SIG-M5 (cell line): ENCODE results near the gene CAMK1D.
"Not testable (repeated sequence)": the region's sequence is repeated elsewhere in the genome, so short reads cannot be mapped to it uniquely, and the experiment has no call there.

Source experiments
- DNase-seq: peaks from one replicate; lab custom pipeline; 2025; lab: John Stamatoyannopoulos, UW

Gene CAMK1D

DNA sequence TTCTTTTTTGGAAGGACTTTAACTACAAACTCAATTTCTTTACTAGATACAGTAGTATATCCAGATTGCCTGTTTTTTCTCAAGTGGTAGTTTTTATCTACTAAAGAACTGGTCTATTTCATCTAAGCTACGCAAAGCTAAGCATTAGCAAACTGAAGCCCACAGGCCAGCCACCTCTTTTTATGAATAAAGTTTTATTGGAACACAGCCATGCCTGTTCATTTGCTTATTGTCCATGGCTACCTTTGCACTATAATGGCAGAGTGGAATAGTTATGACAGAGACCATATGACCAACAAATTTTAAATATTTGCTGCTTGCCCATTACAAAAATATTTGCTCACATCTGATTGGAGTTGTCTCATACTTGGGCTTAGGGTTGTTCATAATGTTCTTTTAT lies 168.7 kb downstream of the CAMK1D start:
- DNase-seq = no peak

DNA sequence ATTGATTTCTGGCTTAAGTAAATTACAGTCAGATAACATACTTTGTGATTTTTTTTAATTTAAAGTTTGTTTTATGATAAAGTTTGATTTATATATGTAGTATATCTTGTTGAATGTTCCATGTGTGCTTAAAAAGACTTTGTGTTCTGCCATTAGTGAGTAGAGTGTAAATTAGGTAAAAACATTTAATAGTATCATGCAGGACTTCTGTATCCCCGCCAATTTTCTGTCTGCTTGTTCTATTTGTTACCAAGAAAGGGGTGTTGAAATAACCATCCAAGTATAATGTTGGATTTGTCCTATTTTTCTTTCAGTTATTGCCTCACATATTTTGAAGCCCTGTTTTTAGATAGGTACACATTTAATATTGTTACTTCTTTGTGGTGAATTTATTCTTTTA lies 172.1 kb downstream of the CAMK1D start:
- no peak for DNase-seq

DNA sequence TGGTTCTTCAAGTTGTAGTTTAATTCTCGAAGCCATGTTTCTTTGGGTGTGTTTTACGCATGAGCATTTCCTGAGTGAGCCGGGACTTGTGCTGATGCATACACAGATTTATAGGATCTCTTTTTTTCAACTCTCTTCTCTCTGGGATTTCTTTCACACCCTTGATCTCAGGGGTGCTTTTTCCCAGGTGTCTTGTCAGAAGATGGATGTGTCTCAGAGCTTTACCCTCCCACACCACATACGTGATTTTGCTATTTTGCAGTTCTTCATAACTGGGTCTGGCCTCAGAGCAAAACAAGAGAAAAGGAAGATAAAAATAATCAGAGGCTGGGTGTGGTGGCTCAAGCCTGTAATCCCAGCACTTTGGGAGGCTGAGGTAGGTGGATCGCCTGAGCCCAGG lies 177.0 kb downstream of the CAMK1D start:
- DNase-seq = no peak

DNA sequence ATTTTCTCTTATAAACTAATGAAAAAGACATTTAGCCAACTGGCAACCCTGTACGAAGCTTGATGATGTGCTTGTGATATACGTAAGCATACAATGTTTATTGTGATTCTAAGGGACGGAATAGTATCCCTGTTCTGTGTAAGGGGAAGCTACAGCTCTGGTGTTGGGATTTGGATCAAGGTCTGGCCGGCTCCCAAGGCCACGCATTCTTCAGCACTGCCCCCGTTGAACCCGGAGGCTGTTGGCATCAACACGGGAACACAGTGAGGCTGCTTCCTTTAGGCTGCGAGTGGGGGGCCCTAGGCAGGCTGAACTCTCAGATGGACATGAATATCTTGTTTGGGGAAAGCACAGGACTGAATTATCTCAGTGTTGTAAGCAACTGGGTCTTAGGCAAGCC lies 180.6 kb downstream of the CAMK1D start:
- no peak for DNase-seq

DNA sequence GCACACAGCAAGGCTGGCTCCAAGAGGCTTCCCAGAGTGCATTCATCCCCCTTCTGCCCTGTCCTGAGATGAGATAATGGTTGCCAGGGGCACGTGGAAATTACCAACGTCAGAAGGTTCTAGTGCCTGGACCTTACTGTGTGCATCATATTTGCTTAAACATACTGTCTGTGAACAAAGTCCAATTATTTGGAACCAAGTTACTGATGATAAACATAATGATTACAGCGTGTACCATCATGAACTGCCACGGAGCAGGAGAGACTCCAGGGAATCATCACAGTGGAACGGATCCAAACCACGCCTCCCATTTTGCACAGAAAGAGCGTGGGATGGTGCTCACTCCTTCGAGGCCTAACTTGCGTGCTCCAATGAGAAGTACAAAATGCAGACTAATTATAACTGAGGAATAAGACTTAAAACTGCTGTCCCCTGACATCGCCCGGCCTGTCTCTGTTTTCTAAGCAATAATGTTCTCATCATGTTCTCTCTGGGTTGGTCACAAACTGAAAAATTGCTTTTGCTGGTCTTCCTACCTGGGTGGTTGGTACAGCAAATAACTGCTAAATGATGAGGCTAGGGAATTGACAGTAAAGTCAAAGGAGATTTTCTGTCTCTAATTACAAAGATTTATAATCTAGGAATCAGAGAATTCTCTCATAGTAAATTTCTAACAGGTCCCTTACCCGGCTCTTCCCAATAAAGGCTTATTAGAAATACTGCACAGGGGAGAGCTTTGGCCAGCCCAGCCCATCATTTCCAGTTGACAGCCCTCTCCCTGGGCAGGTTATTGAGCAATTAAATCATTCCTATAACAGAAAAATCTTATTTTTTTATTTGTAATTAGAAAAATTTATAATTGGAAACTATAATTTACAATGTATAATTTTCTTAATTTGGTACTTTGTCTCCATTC lies 182.2 kb downstream of the CAMK1D start:
- DNase-seq = no peak

DNA sequence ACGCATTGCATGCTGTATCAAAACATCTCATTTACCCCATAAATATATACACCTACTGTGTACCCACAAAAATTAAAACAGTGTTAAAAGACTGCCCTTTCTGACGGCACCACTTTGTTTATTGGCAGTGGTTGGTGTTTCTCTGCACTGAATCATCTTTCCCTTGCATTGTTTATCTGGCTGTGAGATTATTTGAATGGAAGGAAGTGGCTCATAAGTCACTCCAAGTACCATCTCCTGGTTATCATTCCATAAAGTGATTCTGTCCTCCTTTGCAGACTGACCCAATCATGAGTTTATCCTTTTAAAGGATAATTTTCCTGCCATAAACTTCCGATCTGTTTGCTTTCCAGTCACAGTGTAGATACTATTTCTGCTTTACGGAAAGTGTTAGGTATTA lies 183.8 kb downstream of the CAMK1D start:
- no peak for DNase-seq

DNA sequence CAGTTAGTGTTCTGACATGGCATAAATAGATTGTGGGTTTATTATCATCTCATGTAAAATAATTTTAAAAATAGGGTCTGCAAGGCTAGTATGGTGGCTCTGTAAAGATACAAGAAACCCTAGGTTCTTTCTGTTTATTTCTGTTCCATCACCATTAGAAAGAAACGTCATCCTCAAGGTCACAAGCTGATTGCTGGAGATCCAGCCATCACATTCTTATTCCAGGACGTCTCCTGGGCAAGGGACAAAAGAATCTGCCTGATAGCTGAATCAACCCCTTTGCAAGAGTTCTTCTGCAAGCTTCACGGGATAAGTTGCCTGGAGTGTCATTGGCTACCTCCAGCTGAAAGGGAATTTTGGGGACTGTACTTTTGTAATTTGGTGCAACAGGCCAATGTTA lies 184.4 kb downstream of the CAMK1D start:
- no peak for DNase-seq

DNA sequence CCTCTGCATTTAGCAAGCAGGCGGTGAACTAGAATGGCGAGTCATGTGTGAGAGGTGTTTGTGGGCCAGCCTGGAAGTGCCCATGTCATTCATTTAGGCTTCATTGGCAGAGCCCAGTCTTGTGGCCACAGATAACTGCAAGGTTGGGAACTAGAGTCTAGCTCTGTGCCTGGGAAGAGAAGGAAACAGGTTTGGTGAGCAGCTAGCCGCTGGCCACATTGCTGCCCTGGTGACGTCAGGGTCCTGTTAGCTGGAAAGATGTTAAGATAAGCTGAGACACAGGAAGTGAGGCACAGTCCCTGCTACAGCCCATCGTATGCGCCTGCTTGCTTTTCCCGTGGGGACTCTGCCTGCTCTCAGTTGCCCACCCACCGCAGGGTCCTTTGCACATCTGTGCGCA lies 185.5 kb downstream of the CAMK1D start:
- no peak for DNase-seq

DNA sequence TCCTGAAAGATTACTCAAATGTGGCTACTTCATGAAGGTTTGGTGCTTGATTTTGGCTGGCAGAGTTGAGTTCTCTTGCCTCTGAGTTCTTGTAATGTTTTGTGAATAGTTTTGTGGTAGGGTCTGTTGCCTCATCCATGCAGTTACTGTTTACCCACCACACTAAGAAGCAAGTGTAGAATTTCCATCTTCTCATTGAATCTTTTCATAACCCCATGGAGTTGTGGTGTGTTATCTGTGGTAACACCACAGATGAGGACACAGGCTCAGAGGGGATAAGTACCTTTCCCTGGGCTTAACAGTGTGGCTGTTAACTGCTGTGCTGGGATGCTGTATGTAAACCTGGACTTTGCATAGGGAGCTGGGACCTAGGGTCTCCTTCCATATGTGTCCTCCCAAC lies 186.3 kb downstream of the CAMK1D start:
- no peak for DNase-seq

DNA sequence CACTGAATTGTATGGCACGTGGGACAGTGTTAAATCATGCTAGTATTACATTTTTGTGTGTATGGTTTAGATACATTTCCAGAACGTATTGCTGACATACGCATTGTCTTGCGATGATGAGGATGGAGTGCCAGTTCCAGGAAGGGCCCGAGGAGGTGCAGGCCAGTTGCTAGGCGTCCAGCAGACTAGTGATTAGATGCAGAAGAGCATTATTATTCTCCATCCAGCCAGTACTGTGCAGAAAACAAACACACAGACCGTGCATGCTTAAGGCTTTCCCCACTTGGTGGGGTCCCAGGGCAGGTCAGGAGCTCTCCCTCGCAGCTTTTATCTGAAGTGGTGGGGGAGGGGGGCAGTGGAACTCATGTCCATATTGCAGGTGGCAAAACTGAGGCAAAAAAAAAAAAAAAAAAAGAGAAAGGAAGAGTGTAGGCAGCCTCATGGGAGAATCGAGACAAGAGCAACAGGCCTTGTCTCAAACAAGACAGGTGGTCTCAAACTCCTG lies 189.2 kb downstream of the CAMK1D start:
- DNase-seq = no peak

DNA sequence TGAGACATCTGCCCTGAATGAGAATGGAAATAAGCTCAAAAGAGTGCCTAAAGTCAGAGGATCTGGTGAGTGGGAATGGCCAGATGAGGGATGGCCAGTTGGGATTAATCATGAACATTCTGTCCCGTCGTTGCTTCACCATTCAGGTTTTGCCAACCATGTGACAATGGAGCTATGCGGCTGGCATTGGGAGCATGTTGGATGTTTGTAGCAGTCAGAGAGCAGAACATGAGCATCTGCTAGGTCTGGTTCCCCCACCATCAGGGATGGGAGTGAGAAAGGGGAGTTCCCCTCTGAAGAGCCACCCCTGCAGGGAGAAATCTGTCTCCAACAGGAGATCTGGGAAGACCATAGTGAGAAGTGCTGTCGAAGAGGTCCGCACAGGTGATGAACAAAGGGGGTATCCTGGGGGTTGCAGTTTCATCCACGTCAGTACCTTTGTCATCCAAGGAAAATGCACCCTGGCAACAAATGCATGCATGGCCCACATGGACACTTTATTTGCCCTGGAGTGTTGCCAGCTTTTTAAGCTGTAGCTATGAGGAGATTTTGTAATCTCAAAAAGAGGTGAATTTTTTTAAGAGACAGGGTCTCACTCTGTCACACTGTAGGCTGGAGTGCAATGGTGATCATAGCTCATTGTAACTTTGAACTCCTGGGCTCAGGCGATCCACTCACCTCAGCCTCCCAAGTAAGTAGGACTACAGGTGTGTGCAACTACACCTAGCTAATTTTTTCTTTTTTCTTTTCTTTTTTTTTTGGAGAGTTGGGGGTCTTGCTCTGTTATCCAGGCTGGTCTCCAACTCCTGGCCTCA lies 190.2 kb downstream of the CAMK1D start:
- DNase-seq = no peak

DNA sequence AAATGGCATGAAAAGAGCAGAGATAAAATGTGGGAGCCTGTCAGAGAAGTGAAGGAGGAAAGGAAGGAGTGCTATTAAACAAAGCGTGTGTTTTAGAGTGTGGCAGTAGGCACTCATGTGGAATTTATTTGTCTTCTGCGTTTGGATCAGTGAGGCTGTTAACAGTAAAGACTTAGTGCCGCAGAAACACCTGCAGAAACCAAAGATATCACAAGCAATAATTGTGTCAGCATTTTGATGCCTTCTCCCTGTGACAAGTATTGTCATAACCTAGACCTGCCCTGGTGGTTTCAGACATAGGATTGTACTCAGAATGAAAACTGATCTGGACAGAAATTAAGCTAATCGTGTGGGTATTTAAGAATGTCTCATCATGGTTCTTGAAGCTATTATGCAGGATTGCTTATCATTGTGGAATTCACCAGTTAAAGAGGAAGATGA lies 191.0 kb downstream of the CAMK1D start:
- no peak for DNase-seq

DNA sequence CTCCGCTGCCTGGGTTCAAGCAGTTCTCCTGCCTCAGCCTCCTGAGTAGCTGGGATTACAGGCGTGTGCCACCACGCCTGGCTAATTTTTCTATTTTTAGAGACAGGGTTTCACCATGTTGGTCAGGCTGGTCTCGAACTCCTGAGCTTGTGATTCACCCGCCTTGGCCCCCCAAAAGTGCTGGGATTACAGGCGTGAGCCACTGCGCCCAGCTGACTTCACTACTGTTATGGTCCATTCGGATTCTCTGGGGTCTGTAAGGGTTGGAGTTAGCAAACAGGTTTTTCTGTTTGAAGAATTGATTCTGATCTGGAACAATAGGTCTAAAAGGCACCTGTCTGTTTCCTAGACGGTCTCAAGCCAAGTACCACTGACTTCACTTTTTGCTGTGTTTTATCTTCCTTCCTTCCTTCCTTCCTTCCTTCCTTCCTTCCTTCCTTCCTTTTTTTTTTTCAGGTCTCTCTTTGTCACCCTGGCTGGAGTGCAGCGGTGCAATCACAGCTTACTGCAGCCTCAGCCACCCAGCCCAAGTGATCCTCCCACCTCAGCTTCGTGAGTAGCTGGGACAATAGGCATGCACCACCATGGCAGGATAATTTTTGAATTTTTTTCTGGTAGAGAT lies 192.2 kb downstream of the CAMK1D start:
- DNase-seq = no peak

DNA sequence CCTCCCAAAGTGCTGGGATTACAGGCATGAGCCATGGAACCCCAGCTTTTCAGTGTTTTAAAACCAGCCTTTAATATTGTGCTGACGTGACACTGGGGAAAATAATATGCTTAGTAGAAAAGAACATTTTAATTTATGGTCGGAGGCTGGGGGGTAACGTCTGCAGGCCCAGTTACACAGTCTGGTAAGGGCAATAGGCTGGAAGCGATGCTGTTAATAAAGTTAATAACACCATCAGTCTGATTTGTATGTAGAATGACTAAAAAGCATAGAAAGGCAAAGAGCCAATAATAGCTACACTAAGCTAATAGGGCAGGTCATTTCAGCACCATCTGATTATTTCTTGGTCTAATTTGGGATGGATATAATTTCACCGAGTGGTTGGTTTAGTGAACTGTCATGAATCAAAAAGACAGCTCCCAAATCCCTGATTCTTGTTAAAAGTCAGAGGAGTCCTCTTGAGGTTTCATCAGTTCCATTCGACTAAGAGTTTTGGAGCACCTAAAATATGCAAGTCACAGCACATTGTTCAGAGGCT lies 192.9 kb downstream of the CAMK1D start:
- no peak for DNase-seq

DNA sequence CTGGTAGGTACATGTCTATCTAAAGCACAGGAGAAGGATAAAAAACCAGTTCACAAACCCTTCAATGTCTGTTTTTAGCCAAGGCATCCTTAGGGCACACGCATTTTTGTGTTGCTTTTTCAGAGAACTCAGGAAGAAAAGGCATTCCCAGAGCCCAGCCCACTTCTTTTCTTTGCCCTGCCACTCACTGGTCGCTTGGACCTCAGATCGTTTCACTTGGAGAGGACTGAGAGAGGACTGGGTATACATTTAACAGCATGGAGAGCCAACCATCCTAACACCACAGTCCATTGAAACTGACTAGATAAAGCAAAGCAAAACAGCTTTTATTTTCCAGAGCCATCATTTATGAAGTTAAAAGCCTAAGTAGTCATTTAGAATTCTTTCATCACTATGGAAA lies 194.2 kb downstream of the CAMK1D start:
- no peak for DNase-seq

DNA sequence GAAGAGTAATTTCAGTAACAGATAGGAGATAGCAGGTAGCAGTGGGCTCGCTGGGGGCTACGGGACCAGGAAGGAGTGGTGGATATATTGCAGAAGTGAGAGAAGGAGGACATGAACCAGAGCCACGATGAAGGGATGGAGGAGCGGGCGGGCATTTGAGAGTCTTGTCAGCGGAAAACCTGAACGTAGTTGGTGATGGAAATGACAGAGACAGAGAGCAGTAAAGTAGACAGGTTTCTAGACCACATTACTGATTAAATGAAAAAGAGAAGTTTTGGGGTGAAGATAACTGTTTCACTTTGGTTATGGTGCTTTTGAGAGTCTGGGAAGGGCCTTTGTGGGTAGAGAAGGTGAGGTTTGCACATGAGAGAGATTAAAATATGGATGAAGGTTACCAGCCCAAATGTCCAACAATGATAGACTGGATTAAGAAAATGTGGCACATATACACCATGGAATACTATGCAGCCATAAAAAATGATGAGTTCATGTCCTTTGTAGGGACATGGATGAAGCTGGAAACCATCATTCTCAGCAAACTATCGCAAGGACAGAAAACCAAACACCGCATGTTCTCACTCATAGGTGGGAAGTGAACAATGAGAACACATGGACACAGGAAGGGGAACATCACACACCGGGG lies 196.9 kb downstream of the CAMK1D start:
- not testable (repeated sequence) for DNase-seq

DNA sequence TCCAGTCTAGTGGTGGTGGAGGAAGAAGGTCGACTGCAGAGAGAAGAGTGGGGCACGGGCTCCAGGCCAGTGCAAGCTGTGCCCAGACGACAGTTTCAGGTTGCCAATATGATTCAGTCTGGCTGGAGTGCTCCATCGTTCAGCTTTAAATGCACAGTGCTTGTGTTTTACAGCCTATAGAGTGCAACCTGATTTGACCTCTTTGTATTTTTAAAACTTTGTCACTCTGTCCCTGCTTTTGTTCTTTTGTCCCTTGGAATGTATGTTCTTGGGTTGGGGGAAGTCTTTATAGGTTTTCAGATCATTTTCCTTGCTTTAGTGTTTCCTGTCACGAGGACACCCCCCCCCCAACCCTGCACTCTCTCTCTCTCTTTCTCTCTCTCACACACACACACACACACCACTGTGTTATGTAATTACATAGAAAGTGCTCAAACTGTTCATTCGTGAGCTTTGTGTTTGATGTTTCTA lies 198.0 kb downstream of the CAMK1D start:
- no peak for DNase-seq

DNA sequence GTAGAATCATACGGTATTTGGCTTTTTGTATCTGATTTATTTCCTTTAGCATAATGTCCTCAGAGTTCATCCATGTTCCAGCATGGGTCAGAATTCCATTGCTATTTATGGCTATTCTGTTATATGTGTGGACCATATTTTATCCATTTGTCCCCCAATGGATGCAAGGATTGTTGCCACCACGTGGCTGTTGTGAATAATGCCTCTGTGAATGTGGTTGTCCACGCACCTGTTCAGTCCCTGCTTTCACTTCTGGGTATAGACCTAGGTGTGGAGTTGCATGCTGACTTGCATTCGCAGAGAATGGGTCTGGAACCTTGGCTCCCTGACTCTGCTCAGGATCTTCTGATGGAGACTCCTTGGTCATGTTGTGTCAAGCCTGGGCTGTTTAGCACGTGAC lies 199.9 kb downstream of the CAMK1D start:
- no peak for DNase-seq

DNA sequence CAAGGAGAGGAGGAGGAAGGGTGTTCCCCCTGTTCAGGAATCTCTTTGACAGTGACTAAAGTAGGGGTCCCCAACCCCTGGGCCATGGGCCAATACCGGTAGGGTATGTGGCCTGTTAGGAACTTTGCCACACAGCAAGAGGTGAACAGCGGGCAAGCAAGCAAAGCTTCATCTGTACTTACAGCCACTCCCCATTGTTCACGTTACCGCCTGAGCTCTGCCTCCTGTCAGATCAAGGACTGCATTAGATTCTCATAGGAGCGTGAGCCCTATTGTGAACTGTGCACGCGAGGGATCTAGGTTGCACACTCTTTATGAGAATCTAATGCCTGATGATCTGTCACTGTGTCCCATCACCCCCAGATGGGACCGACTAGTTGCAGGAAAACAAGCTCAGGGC lies 201.6 kb downstream of the CAMK1D start:
- no peak for DNase-seq

DNA sequence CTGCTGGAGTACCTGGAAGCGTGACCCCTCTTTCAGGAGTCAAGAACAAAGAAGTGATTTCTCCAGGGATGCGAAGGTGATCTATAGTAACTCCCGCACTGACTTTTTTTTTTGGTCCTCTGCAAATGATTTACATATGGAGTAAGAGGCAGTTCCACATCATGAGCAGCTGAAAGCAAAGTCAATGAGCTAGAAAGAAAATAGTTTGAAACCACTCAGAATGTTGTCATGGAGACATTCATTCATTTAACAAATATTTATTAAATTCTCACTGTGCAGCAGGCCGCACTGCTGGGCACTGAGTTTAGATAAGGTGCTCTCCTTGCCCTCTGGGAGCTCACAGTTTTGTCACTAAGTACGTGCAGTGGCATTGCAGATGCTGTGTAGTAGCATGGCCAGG lies 206.7 kb downstream of the CAMK1D start:
- no peak for DNase-seq

DNA sequence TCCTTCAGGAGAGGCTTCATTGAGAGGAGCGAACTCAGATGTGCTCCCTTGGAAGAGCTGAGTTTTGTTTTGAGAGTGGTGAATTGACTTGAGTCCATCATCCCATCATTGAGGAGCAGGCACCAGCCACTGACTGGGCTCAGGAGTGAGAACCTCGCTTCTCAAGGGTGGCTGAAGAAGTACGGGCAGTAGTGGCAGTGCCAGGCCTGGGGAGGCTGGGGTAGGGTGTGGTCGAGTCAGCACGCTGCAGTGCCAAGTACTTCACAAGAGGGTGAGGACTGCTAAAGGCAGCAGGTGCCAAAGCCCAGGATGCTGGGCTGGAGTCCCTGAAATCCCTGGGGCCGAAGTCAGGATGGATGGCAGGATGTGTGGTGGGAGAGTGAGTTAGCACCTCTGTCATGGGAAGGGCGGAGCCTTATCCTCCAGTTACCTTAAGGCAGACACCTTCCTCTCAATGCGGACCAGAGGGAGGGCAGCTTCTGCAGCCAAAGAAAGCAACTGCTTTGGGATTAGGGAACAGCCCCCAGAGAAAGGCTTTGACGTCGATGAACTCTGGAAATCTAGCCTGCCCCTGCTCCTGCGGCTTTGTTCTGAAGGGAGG lies 210.3 kb downstream of the CAMK1D start:
- no peak for DNase-seq
